Measurements from ENCODE around the gene CD99L2.
A peak's percentile ranks its signal among the peaks of the same experiment; 100 is the strongest.

CD99L2 gene

GRCh38 chrX:150790021-150790420 is 108.4 kb downstream of the CD99L2 start:
- DNase-seq (ENCODE audit: low spot score) = no peak

GRCh38 chrX:150781677-150782076 is 116.8 kb downstream of the CD99L2 start:
- DNase-seq (ENCODE audit: low spot score) = no peak

GRCh38 chrX:150779385-150779784 is 119.1 kb downstream of the CD99L2 start:
- no peak for DNase-seq (ENCODE audit: low spot score)

- DNase-seq (ENCODE audit: low spot score) = no peak
Observed at GRCh38 chrX:150777328-150777992, 121.0 kb downstream of the CD99L2 start.

GRCh38 chrX:150775569-150776350 is 122.7 kb downstream of the CD99L2 start:
- DNase-seq (ENCODE audit: low spot score) = no peak

GRCh38 chrX:150774798-150775568 is 123.5 kb downstream of the CD99L2 start:
- no peak for DNase-seq (ENCODE audit: low spot score)

- no peak for DNase-seq (ENCODE audit: low spot score)
Observed at GRCh38 chrX:150773634-150774033, 124.8 kb downstream of the CD99L2 start.

- no peak for DNase-seq (ENCODE audit: low spot score)
Observed at GRCh38 chrX:150773117-150773516, 125.4 kb downstream of the CD99L2 start.

- peak; percentile 64 for DNase-seq (ENCODE audit: low spot score)
Observed at GRCh38 chrX:150772150-150772970, 126.1 kb downstream of the CD99L2 start.

- DNase-seq (ENCODE audit: low spot score) = no peak
Observed at GRCh38 chrX:150771116-150771515, 127.4 kb downstream of the CD99L2 start.

- DNase-seq (ENCODE audit: low spot score) = no peak
Observed at GRCh38 chrX:150770623-150771022, 127.8 kb downstream of the CD99L2 start.

- no peak for DNase-seq (ENCODE audit: low spot score)
Observed at GRCh38 chrX:150769408-150769807, 129.1 kb downstream of the CD99L2 start.

GRCh38 chrX:150768580-150769190 is 129.8 kb downstream of the CD99L2 start:
- no peak for DNase-seq (ENCODE audit: low spot score)

- no peak for DNase-seq (ENCODE audit: low spot score)
Observed at GRCh38 chrX:150768132-150768485, 130.4 kb downstream of the CD99L2 start.

GRCh38 chrX:150767475-150768131 is 130.9 kb downstream of the CD99L2 start:
- DNase-seq (ENCODE audit: low spot score) = no peak

- no peak for DNase-seq (ENCODE audit: low spot score)
Observed at GRCh38 chrX:150767045-150767395, 131.4 kb downstream of the CD99L2 start.

GRCh38 chrX:150766351-150767044 is 132.0 kb downstream of the CD99L2 start:
- DNase-seq (ENCODE audit: low spot score) = no peak

GRCh38 chrX:150765782-150766350 is 132.6 kb downstream of the CD99L2 start:
- no peak for DNase-seq (ENCODE audit: low spot score)

- no peak for DNase-seq (ENCODE audit: low spot score)
Observed at GRCh38 chrX:150765237-150765636, 133.2 kb downstream of the CD99L2 start.

GRCh38 chrX:150763810-150764209 is 134.7 kb downstream of the CD99L2 start:
- no peak for DNase-seq (ENCODE audit: low spot score)
